ENCODE results near the gene DOCK2. TPM values are rescaled to one million over a fixed set of nuclear protein-coding genes. Genes with fewer than 3 reads are reported as not detected.
"Not testable (repeated sequence)": the region's sequence is repeated elsewhere in the genome, so short reads cannot be mapped to it uniquely, and the experiment has no call there.

Gene DOCK2
- total and polyA plus RNA-seq, 2 donors = 34.6 to 99.4 TPM

DNA sequence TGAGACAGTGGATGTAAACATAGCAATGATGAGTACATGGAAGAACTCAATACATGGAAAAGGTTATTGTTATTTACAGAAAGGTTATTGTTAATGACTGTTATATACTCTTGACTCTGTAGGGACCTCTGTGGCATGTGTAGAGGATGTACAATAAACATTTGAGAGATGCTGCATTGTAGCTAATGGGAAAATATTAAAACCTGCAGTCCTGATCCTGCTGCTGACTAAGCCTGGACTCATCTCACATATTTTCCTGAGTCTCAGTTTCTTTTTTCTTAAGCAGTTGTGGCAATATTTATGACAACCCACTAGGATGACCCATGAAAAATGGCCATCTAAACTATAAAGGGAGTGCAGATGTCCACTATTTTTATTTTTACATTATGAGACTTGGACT is 75.4 kb downstream of the DOCK2 start:
- no peaks in the 10 kb centered on the region for H3K9me3 ChIP-seq (ENCODE audit: control insufficient read depth in 2 of 2, insufficient read depth in 1 of 2, low read length in 1 of 2)
- H3K4me3 ChIP-seq (ENCODE audit: low read length in 2 of 2) = no peak overlapping the region
- no peaks in the 10 kb centered on the region for H3K4me1 ChIP-seq (ENCODE audit: control insufficient read depth in 2 of 2, insufficient read depth in 2 of 2, low read length in 2 of 2)
- H3K27me3 ChIP-seq (ENCODE audit: control insufficient read depth in 2 of 2, insufficient read depth in 1 of 2, low read length in 1 of 2) = no peaks in the 10 kb centered on the region
- DNase-seq (ENCODE audit: low read depth in 6 of 9, low spot score in 9 of 9) = no peak
- H3K27ac ChIP-seq (ENCODE audit: low read depth in 1 of 2, low read length in 1 of 2) = no peak overlapping the region
- H3K36me3 ChIP-seq (ENCODE audit: control insufficient read depth in 2 of 2, insufficient read depth in 2 of 2, low read length in 1 of 2) = peaks cover 61 to 91% of the 10 kb centered on the region in 2 donors

DNA sequence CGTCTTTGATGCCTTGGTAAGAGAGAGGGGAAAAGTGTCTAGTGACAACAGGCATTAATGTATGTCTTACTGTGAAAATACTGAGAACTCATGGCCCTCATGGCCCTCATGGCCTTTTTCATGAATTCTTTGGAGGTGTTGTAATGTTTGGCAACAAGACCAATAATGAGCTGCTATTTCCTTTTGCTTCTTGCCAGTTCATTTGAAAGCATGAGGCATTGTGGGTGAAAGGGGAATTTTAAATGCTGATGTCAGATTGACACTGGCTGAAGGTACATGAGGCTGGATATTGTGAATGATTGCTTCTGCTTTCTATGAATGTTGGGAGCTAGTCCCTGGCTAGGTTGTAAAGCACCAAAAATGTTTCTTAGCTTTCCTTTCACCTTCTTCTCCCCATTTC is 79.2 kb downstream of the DOCK2 start:
- H3K4me3 ChIP-seq (ENCODE audit: low read length in 2 of 2) = no peak overlapping the region
- H3K27me3 ChIP-seq (ENCODE audit: control insufficient read depth in 2 of 2, insufficient read depth in 1 of 2, low read length in 1 of 2) = no peaks in the 10 kb centered on the region
- DNase-seq (ENCODE audit: low read depth in 6 of 9, low spot score in 9 of 9) = no peak
- WGBS = 98% methylated on average over 1 of the region's 1 CpG
- H3K9me3 ChIP-seq (ENCODE audit: control insufficient read depth in 2 of 2, insufficient read depth in 1 of 2, low read length in 1 of 2) = no peaks in the 10 kb centered on the region
- H3K27ac ChIP-seq (ENCODE audit: low read depth in 1 of 2, low read length in 1 of 2) = no peak overlapping the region
- peaks cover 61 to 89% of the 10 kb centered on the region in 2 donors for H3K36me3 ChIP-seq (ENCODE audit: control insufficient read depth in 2 of 2, insufficient read depth in 2 of 2, low read length in 1 of 2)
- H3K4me1 ChIP-seq (ENCODE audit: control insufficient read depth in 2 of 2, insufficient read depth in 2 of 2, low read length in 2 of 2) = no peaks in the 10 kb centered on the region

DNA sequence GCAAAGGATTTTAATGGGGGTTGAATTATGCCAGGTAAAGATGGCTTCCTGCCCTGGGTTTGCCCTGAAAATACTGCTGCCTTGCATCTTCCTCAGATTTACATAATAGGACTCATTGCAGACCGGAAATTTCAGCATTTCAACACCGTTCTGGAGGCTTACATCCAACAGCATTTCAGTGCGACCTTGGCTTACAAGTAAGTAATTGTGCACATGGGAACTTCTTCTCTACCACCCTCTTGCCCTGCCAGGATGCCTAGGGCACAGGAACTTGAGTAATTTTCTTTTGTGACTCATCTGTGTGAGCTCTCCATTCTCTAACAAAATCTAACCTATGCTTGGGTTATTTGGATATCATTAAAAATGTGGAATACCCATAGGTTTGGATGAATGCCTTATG is 80.2 kb downstream of the DOCK2 start:
- Histone ChIP-seq H3K27me3 (ENCODE audit: control insufficient read depth in 2 of 2, insufficient read depth in 1 of 2, low read length in 1 of 2) (no peaks in the 10 kb centered on the region), H3K9me3 (ENCODE audit: control insufficient read depth in 2 of 2, insufficient read depth in 1 of 2, low read length in 1 of 2) (no peaks in the 10 kb centered on the region), H3K4me3 (ENCODE audit: low read length in 2 of 2) (no peak overlapping the region), H3K27ac (ENCODE audit: low read depth in 1 of 2, low read length in 1 of 2) (no peak overlapping the region), H3K4me1 (ENCODE audit: control insufficient read depth in 2 of 2, insufficient read depth in 2 of 2, low read length in 2 of 2) (no peaks in the 10 kb centered on the region), H3K36me3 (ENCODE audit: control insufficient read depth in 2 of 2, insufficient read depth in 2 of 2, low read length in 1 of 2) (peaks cover 65 to 89% of the 10 kb centered on the region in 2 donors)
- 96% methylated on average over 3 of the region's 3 CpGs for WGBS
- DNase-seq (ENCODE audit: low read depth in 6 of 9, low spot score in 9 of 9) = no peak

DNA sequence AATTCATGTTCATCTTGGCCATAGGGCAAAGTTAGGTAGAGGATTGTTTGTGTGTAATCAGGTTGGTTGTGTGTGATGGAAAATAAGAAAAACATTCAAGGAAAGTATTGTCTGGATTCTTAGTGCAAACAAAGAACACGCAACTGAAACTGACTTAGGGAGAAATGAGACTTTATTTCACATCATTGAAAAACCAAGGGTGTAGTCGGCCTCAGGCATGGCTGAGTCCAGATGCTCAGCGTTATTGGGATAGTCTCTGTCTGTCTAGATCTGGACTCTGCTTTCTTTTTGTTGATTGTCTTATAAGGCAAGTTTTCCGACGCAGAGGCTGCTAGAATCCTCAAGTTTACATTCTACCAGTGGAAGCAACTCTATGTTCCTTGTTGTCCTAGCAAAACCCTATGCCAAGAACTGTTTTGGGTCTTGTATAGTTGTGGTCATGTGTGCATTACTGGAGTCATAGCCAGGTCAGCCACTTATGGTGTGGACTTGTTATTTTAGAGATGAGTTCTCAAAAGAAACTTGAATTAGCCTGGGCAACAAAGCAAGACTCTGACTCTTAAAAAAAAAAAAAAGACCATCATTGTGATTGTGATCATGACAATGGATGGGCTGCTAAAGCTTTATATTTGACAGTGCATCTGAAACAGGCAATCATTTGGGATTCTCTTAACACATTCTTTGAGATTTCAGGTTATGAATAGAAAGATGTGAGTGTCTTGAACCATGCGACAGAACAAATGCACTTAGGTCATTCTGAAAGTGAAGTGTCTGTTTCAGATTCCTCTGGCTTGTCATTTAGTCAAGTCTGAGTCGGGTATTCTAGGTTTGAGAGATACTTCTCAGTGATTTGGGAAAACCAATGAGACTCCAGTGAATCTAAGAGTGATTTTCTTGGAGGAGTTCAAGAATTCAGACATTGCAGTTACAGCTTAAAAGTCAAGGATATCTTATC is 82.6 kb downstream of the DOCK2 start:
- H3K4me3 ChIP-seq (ENCODE audit: low read length in 2 of 2) = no peak overlapping the region
- H3K36me3 ChIP-seq (ENCODE audit: control insufficient read depth in 2 of 2, insufficient read depth in 2 of 2, low read length in 1 of 2) = peaks cover 67 to 88% of the 10 kb centered on the region in 2 donors
- 87% methylated on average over 7 of the region's 7 CpGs for WGBS
- no peak overlapping the region for H3K27ac ChIP-seq (ENCODE audit: low read depth in 1 of 2, low read length in 1 of 2)
- DNase-seq (ENCODE audit: low read depth in 6 of 9, low spot score in 9 of 9) = no peak
- H3K9me3 ChIP-seq (ENCODE audit: control insufficient read depth in 2 of 2, insufficient read depth in 1 of 2, low read length in 1 of 2) = no peaks in the 10 kb centered on the region
- no peaks in the 10 kb centered on the region for H3K4me1 ChIP-seq (ENCODE audit: control insufficient read depth in 2 of 2, insufficient read depth in 2 of 2, low read length in 2 of 2)
- H3K27me3 ChIP-seq (ENCODE audit: control insufficient read depth in 2 of 2, insufficient read depth in 1 of 2, low read length in 1 of 2) = no peaks in the 10 kb centered on the region

DNA sequence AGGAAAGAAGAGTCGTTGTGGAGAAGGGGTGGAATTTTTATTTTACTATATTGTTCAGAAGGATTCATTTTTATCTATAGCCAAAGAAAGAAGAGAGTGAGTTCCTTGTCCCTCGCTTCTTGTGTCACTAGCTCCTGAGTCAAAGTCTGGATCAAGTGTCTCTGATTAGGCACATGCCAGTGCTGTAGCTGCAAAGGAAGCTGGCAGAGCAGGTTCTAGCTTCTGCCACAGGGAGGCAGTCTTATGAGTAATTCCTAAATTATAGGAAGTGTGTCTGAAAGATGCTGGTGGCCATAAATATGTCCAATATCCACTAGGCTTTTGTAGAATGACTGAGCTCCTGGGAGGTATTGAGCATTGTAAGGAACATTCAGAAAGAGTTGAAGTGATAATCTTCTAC is 84.7 kb downstream of the DOCK2 start:
- Histone ChIP-seq H3K27me3 (ENCODE audit: control insufficient read depth in 2 of 2, insufficient read depth in 1 of 2, low read length in 1 of 2) (no peaks in the 10 kb centered on the region), H3K4me3 (ENCODE audit: low read length in 2 of 2) (no peak overlapping the region), H3K9me3 (ENCODE audit: control insufficient read depth in 2 of 2, insufficient read depth in 1 of 2, low read length in 1 of 2) (no peaks in the 10 kb centered on the region), H3K4me1 (ENCODE audit: control insufficient read depth in 2 of 2, insufficient read depth in 2 of 2, low read length in 2 of 2) (no peaks in the 10 kb centered on the region), H3K36me3 (ENCODE audit: control insufficient read depth in 2 of 2, insufficient read depth in 2 of 2, low read length in 1 of 2) (peaks cover 54 to 80% of the 10 kb centered on the region in 2 donors), H3K27ac (ENCODE audit: low read depth in 1 of 2, low read length in 1 of 2) (no peak overlapping the region)
- WGBS = over 99% methylated on average over 2 of the region's 2 CpGs
- no peak for DNase-seq (ENCODE audit: low read depth in 6 of 9, low spot score in 9 of 9)

DNA sequence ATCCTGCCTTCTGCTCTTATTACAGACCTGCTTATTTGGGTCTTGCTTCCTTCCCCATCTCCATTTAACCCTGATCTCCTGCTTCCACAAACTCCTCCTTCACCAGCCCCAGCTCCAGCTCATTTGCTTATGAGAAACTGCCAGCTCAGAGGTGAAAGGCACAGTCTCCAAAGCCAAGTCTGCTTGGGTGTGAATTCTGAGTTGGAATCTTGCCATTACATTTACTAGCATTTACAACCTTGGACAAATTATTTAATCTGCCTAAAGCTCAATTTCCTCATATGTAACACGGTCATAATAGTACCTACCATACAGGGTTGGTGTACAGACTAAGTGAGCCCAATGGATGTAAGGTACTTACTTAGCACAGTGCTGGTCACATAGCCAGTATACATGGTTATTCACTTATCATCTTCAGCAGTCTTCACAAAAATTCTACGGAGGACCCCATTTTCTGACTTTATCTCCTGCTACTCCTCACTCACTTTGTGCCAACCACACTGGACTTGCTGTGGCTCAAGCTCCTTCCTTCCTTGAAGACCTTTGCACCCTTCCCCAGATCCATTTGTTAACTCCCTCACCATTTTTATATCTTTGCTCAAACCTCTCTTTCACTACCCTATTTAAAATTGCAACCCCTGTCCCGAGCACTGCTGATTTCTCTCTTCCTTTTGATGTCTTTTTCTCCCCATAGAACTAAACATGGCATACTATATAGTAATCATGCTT is 86.2 kb downstream of the DOCK2 start:
- Histone ChIP-seq H3K36me3 (ENCODE audit: control insufficient read depth in 2 of 2, insufficient read depth in 2 of 2, low read length in 1 of 2) (peaks cover 52 to 84% of the 10 kb centered on the region in 2 donors), H3K9me3 (ENCODE audit: control insufficient read depth in 2 of 2, insufficient read depth in 1 of 2, low read length in 1 of 2) (no peaks in the 10 kb centered on the region), H3K27ac (ENCODE audit: low read depth in 1 of 2, low read length in 1 of 2) (no peak overlapping the region), H3K4me1 (ENCODE audit: control insufficient read depth in 2 of 2, insufficient read depth in 2 of 2, low read length in 2 of 2) (no peaks in the 10 kb centered on the region), H3K27me3 (ENCODE audit: control insufficient read depth in 2 of 2, insufficient read depth in 1 of 2, low read length in 1 of 2) (no peaks in the 10 kb centered on the region), H3K4me3 (ENCODE audit: low read length in 2 of 2) (no peak overlapping the region)
- DNase-seq (ENCODE audit: low read depth in 6 of 9, low spot score in 9 of 9) = no peak
- 98% methylated on average over 3 of the region's 3 CpGs for WGBS

DNA sequence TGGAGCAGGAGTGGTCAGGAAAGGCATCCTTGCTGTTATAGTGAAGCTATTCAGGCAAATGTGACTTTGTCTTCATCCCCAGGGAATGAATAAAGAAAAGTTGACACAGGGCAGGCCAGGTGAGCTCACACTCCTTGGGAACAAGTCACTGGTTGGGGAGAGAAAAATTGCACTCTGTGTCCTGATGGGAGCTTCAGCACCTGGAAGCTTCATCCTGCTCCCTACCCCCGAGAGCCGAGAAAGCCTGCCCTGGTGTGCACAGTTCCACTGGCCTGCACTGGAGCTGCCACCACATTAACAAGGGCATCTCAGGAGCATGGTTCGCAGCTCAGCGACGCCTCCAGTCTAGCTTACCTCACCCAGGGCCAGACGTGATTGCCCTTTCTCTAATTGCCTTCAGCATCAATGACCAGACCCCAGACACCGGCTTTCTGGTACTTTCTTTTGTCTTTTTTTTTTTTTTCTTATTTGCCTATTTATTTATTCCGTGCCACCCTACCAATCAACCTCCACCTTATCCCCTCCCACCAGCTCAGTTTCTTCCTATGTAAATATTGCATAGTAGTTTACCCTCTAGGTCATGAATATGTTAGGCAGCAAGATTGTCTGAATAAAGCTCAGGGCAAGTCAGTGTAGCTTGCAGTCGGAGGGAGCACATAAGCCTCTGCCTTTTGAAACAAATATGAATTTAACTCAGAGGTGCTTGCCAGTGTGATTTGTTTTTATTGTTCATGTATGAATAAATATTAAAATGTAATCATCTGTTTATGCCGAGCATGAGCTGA is 87.4 kb downstream of the DOCK2 start:
- H3K36me3 ChIP-seq (ENCODE audit: control insufficient read depth in 2 of 2, insufficient read depth in 2 of 2, low read length in 1 of 2) = peaks cover 50 to 84% of the 10 kb centered on the region in 2 donors
- H3K9me3 ChIP-seq (ENCODE audit: control insufficient read depth in 2 of 2, insufficient read depth in 1 of 2, low read length in 1 of 2) = no peaks in the 10 kb centered on the region
- no peak overlapping the region for H3K4me3 ChIP-seq (ENCODE audit: low read length in 2 of 2)
- 98% methylated on average over 10 of the region's 10 CpGs for WGBS
- no peak for DNase-seq (ENCODE audit: low read depth in 6 of 9, low spot score in 9 of 9)
- H3K27me3 ChIP-seq (ENCODE audit: control insufficient read depth in 2 of 2, insufficient read depth in 1 of 2, low read length in 1 of 2) = no peaks in the 10 kb centered on the region
- no peak overlapping the region for H3K27ac ChIP-seq (ENCODE audit: low read depth in 1 of 2, low read length in 1 of 2)
- H3K4me1 ChIP-seq (ENCODE audit: control insufficient read depth in 2 of 2, insufficient read depth in 2 of 2, low read length in 2 of 2) = no peaks in the 10 kb centered on the region

DNA sequence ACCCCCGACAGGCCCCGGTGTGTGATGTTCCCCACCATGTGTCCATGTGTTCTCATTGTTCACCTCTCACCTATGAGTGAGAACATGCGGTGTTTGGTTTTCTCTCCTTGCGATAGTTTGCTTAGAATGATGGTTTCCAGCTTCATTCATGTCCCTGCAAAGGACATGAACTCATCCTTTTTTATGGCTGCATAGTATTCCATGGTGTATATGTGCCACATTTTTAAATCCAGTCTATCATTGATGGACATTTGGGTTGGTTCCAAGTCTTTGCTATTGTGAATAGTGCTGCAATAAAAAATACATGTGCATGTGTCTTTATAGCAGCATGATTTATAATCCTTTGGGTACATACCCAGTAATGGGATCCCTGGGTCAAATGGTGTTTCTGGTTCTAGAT is 88.6 kb downstream of the DOCK2 start:
- not testable (repeated sequence) for H3K27ac ChIP-seq (ENCODE audit: low read depth in 1 of 2, low read length in 1 of 2); H3K4me1 ChIP-seq (ENCODE audit: control insufficient read depth in 2 of 2, insufficient read depth in 2 of 2, low read length in 2 of 2); H3K9me3 ChIP-seq (ENCODE audit: control insufficient read depth in 2 of 2, insufficient read depth in 1 of 2, low read length in 1 of 2); DNase-seq (ENCODE audit: low read depth in 6 of 9, low spot score in 9 of 9); H3K4me3 ChIP-seq (ENCODE audit: low read length in 2 of 2); H3K27me3 ChIP-seq (ENCODE audit: control insufficient read depth in 2 of 2, insufficient read depth in 1 of 2, low read length in 1 of 2)
- WGBS = 96% methylated on average over 4 of the region's 4 CpGs
- peaks cover 45 to 84% of the 10 kb centered on the region in 2 donors for H3K36me3 ChIP-seq (ENCODE audit: control insufficient read depth in 2 of 2, insufficient read depth in 2 of 2, low read length in 1 of 2)

Data from thymus (tissue), 11 donors.